Astrocyte of the spinal cord (primary cell): ENCODE results near the gene POLR2J.

Source experiments
- DNase-seq: peaks from one replicate; pipeline ENCODE4 v3.0.0; 2011; ENCODE audit warnings: low read depth, low spot score
- H3K4me3 ChIP-seq: 2 replicates; pipeline ENCODE4 v1.5.1; 2011; ENCODE audit warnings: low read depth, mild to moderate bottlenecking, low read length, moderate library complexity
- CTCF ChIP-seq: IDR thresholded peaks from 2 replicates; pipeline ENCODE4 v1.5.1; 2012; ENCODE audit warnings: low read depth, mild to moderate bottlenecking, low read length, inconsistent platforms
- in situ Hi-C: cut with HindIII; loops from 2 replicates; pipeline ENCODE4 v1.10.0; 2017; ENCODE audit warnings: low sequenced_read_pairs

The POLR2J gene

GRCh38 chr7:102473271-102473991 is 5.3 kb downstream of the POLR2J start:
- no peak for DNase-seq
- TF ChIP-seq CTCF = no peak
- no peak overlapping the region for H3K4me3 ChIP-seq
- in situ Hi-C loops = no loop called here

DNA sequence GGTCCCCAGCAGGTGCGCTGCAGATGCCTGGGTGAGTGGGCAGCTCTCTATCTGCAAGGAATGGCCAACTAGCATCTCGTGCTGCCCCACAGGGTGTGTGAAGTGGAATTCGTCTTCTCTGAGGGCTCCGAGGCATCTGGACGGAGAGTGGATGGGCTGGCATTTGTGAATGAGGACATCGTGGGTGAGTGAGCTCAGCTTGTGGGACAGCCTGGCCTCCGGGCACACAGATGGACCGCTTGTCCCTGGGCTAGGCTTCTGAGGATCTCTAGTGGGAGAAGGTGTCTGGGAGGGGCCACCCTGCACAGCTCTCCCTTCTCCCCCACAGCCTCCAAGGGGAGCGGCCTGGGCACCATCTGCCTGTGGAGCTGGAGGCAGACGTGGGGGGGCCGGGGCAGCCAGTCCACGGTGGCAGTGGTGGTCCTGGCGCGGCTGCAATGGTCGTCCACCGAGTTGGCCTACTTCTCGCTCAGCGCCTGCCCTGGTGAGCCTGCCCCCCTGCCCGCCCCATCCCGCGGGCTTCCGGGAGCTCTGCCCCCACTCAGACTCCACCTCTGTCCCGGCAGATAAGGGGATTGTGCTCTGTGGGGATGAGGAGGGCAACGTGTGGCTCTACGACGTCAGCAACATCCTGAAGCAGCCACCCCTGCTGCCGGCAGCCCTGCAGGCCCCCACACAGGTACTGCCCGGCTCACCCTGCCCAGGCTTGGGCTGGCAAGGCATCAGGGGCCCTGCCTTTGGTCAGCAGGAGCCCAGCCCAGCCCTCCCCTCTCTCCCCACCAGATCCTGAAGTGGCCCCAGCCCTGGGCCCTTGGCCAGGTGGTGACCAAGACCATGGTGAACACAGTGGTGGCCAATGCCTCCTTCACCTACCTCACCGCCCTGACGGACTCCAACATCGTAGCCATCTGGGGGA is 6.3 kb downstream of the POLR2J start:
- no peak for TF ChIP-seq CTCF
- DNase-seq = no peak
- in situ Hi-C loops = no loop called here
- H3K4me3 ChIP-seq = no peak overlapping the region

- in situ Hi-C loops = no loop called here
- DNase-seq = no peak
- TF ChIP-seq CTCF = no peak
- H3K4me3 ChIP-seq = no peak overlapping the region
Observed at GRCh38 chr7:102471791-102472125, 7.0 kb downstream of the POLR2J start.

GRCh38 chr7:102469972-102470825 is 8.5 kb downstream of the POLR2J start:
- no peak overlapping the region for H3K4me3 ChIP-seq
- TF ChIP-seq CTCF = no peak
- no peak for DNase-seq
- in situ Hi-C loops = no loop called here

DNA sequence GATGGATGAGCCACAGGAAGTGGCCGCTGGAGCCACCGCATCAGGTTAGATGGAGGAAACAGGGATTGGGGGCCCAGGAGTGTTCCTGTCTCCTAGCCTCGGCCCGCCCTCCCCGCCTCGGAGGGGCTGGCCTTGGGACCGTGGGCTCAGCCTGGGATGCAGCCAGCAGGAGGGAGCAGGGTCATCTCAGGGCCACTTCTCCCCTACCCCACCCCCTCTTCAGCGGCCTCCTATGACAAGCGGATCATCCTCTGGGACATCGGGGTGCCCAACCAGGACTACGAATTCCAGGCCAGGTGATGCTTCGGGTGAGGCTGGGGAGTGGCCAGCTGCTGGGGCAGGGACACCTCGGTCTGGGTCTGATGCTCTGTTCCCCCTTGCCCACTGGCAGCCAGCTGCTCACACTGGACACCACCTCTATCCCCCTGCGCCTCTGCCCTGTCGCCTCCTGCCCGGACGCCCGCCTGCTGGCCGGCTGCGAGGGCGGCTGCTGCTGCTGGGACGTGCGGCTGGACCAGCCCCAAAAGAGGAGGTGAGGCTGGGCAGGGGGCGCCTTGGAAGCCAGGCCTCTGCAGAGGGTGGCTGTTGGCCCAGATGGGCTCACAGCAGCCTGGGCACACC is 9.3 kb downstream of the POLR2J start:
- no peak for DNase-seq
- in situ Hi-C loops = no loop called here
- no peak overlapping the region for H3K4me3 ChIP-seq
- TF ChIP-seq CTCF = no peak
